ENCODE results near the gene GRIPAP1. TPM values are rescaled to one million over a fixed set of nuclear protein-coding genes. Genes with fewer than 3 reads are reported as not detected.

Gene GRIPAP1
- total and polyA plus RNA-seq, 12 donors, result 16.2 to 34.1 (median 21.9) TPM

- intact Hi-C loops (cut with DNase I), result no loop called here
- Histone ChIP-seq H3K9me3 (no peaks in the 10 kb centered on the region), H3K4me1 (peaks cover 0 to 71% (median 18%) of the 10 kb centered on the region in 9 donors), H3K27me3 (no peaks in the 10 kb centered on the region), H3K27ac (peak overlapping the region in 8 of 10 donors; percentile 5 to 89 (median 28)), H3K4me3 (peak overlapping the region in 1 of 10 donors; percentile 29), H3K36me3 (peaks cover 0 to 53% (median 0%) of the 10 kb centered on the region in 9 donors)
- no peak for TF ChIP-seq CTCF (IDR thresholded peaks at IDR 0.05)
- WGBS, 2 donors, result 24 to 44% methylated on average over 9 of the region's 9 CpGs
- ATAC-seq (peak; percentile 38 to 80 (median 70)), DNase-seq (peak; percentile 34 to 37)
Measured at GRCh38 chrX:48937054-48937907, 64.8 kb downstream of the GRIPAP1 start.

- Histone ChIP-seq H3K9me3 (no peaks in the 10 kb centered on the region), H3K27ac (peak overlapping the region in 6 of 10 donors; percentile 12 to 89 (median 30)), H3K36me3 (peaks cover 0 to 58% (median 0%) of the 10 kb centered on the region in 9 donors), H3K4me3 (no peak overlapping the region), H3K4me1 (peaks cover 0 to 67% (median 18%) of the 10 kb centered on the region in 9 donors), H3K27me3 (no peaks in the 10 kb centered on the region)
- 91 to 93% methylated on average over 8 of the region's 8 CpGs for WGBS, 2 donors
- TF ChIP-seq CTCF (IDR thresholded peaks at IDR 0.05), result no peak
- intact Hi-C loops (cut with DNase I), result no loop called here
- peak in 1 of 8 donors; percentile 22 for ATAC-seq
- no peak for DNase-seq
Measured at GRCh38 chrX:48936429-48937053, 65.5 kb downstream of the GRIPAP1 start.

GRCh38 chrX:48935301-48935670, 66.8 kb downstream of the GRIPAP1 start:
- no peak overlapping the region for H3K4me3 ChIP-seq
- H3K27me3 ChIP-seq, result no peaks in the 10 kb centered on the region
- WGBS, 2 donors, result 100% methylated on average over 1 of the region's 1 CpG
- peaks cover 0 to 70% (median 0%) of the 10 kb centered on the region in 9 donors for H3K36me3 ChIP-seq
- H3K9me3 ChIP-seq, result no peaks in the 10 kb centered on the region
- peaks cover 0 to 55% (median 11%) of the 10 kb centered on the region in 9 donors for H3K4me1 ChIP-seq
- no peak for TF ChIP-seq CTCF (IDR thresholded peaks at IDR 0.05)
- H3K27ac ChIP-seq, result peak overlapping the region in 1 of 10 donors; percentile 89
- DNase-seq (no peak), ATAC-seq (no peak)
- intact Hi-C loops (cut with DNase I), result no loop called here

- H3K4me1 ChIP-seq, result peaks cover 0 to 49% (median 11%) of the 10 kb centered on the region in 9 donors
- DNase-seq (no peak), ATAC-seq (no peak)
- H3K9me3 ChIP-seq, result no peaks in the 10 kb centered on the region
- WGBS, 2 donors, result 84 to 86% methylated on average over 7 of the region's 7 CpGs
- no peaks in the 10 kb centered on the region for H3K27me3 ChIP-seq
- intact Hi-C loops (cut with DNase I), result no loop called here
- no peak overlapping the region for H3K4me3 ChIP-seq
- peaks cover 0 to 70% (median 0%) of the 10 kb centered on the region in 9 donors for H3K36me3 ChIP-seq
- H3K27ac ChIP-seq, result peak overlapping the region in 1 of 10 donors; percentile 89
- no peak for TF ChIP-seq CTCF (IDR thresholded peaks at IDR 0.05)
Measured at GRCh38 chrX:48934581-48935300, 67.3 kb downstream of the GRIPAP1 start.
